Activated CD4-positive, alpha-beta T cell treated with anti-CD3 and anti-CD28 coated beads, Interleukin-2, Interleukin-4, amounts not matched to agents 100 ng/mL and 50 ng/mL, durations not matched to agents 16 hours and 8 hours (primary cell): ENCODE data around the gene CA4.
A peak's percentile ranks its signal among the peaks of the same experiment; 100 is the strongest.

Source experiments
- DNase-seq: peaks from one replicate; pipeline ENCODE4 v3.0.0-alpha.2; 2020; ENCODE audit warnings: low spot score

CA4 gene

GRCh38 chr17:60130466-60130865 lies 19.3 kb upstream of the CA4 start:
- DNase-seq: no peak

- peak; percentile 19 for DNase-seq
Measured at GRCh38 chr17:60134396-60135150, 15.2 kb upstream of the CA4 start.

- DNase-seq: peak; percentile 92
Measured at GRCh38 chr17:60135151-60135950, 14.4 kb upstream of the CA4 start.

GRCh38 chr17:60135951-60136666 lies 13.7 kb upstream of the CA4 start:
- DNase-seq: no peak

- no peak for DNase-seq
Measured at GRCh38 chr17:60137731-60138130, 12.0 kb upstream of the CA4 start.

GRCh38 chr17:60138769-60139437 lies 10.9 kb upstream of the CA4 start:
- no peak for DNase-seq

GRCh38 chr17:60139438-60140285 lies 10.1 kb upstream of the CA4 start:
- peak; percentile 53 for DNase-seq

- DNase-seq: no peak
Measured at GRCh38 chr17:60141111-60142018, 8.4 kb upstream of the CA4 start.

GRCh38 chr17:60142872-60143499 lies 6.8 kb upstream of the CA4 start:
- DNase-seq: peak; percentile 85

- DNase-seq: no peak
Measured at GRCh38 chr17:60145006-60145935, 4.5 kb upstream of the CA4 start.

- no peak for DNase-seq
Measured at GRCh38 chr17:60146206-60146605, 3.6 kb upstream of the CA4 start.

DNA sequence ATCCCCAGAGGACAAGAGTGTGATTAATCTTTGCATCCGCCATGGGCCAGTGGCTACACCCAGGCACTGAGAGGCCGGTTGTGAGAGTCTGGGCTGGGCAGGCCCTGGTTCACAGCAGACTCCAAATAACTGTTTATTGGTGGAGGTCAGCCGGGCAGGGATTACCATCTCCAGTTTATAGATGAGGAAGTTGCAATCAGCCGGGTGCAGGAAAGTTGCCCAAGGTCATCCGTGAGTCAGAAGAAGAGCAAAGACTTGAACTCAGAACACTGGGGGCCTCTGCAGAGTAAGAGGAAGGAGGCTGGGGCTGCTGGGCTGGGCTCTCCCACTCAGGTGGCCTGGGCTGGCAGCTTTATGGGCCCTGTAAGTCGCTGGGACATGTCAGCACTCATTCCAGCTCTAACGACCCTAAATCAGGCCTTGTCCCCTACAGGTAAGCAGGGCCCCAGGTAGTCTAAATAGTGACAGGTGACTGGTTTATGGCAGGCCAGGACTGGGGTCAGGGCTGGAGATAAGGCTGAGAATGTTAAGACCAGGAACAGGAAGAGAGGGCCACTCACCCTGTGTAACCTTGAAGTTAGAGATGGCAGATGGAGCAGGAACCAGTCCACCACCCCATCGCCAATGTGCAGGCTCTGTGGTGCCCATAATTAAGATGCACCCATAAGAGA lies 2.1 kb upstream of the CA4 start:
- DNase-seq: no peak

GRCh38 chr17:60148373-60148772 lies 1.4 kb upstream of the CA4 start:
- no peak for DNase-seq

GRCh38 chr17:60151355-60151754 lies 1.6 kb downstream of the CA4 start:
- no peak for DNase-seq

- DNase-seq: no peak
Measured at GRCh38 chr17:60153606-60154390, 4.0 kb downstream of the CA4 start.

- DNase-seq: no peak
Measured at GRCh38 chr17:60154616-60155426, 5.0 kb downstream of the CA4 start.
